Measurements from ENCODE around the gene CLASP1.

Gene CLASP1

GRCh38 chr2:121529439-121530211, 119.6 kb downstream of the CLASP1 start:
- Mint-ChIP-seq H3K36me3 (ENCODE audit: low read depth) (peaks cover 22% of the 10 kb centered on the region), H3K9me3 (no peaks in the 10 kb centered on the region), H3K27ac (peak overlapping the region; percentile 96 to 98 (median 96)), H3K4me3 (peak overlapping the region; percentile 85 to 92 (median 90)), H3K27me3 (ENCODE audit: low read depth) (no peaks in the 10 kb centered on the region), H3K4me1 (peaks cover 60% of the 10 kb centered on the region)
- TF ChIP-seq CTCF (IDR thresholded peaks at IDR 0.05; ENCODE audit: unreplicated experiment in 3 of 3) = no peak

- Mint-ChIP-seq H3K9me3 (no peaks in the 10 kb centered on the region), H3K27ac (peak overlapping the region in 2 of 3 experiments; percentile 63 to 98), H3K27me3 (ENCODE audit: low read depth) (no peaks in the 10 kb centered on the region), H3K4me1 (peaks cover 39% of the 10 kb centered on the region), H3K4me3 (peak overlapping the region in 2 of 3 experiments; percentile 40 to 57), H3K36me3 (ENCODE audit: low read depth) (peaks cover 32% of the 10 kb centered on the region)
- no peak for TF ChIP-seq CTCF (IDR thresholded peaks at IDR 0.05; ENCODE audit: unreplicated experiment in 3 of 3)
These were observed 122.1 kb downstream of the CLASP1 start for GRCh38 chr2:121527009-121527682.

GRCh38 chr2:121524685-121525425, 124.4 kb downstream of the CLASP1 start:
- peaks cover 46% of the 10 kb centered on the region for H3K36me3 Mint-ChIP-seq (ENCODE audit: low read depth)
- H3K9me3 Mint-ChIP-seq = no peaks in the 10 kb centered on the region
- no peaks in the 10 kb centered on the region for H3K27me3 Mint-ChIP-seq (ENCODE audit: low read depth)
- no peak for TF ChIP-seq CTCF (IDR thresholded peaks at IDR 0.05; ENCODE audit: unreplicated experiment in 3 of 3)
- peak overlapping the region in 2 of 3 experiments; percentile 31 to 44 for H3K27ac Mint-ChIP-seq
- H3K4me1 Mint-ChIP-seq = peaks cover 28% of the 10 kb centered on the region
- H3K4me3 Mint-ChIP-seq = no peak overlapping the region

GRCh38 chr2:121521359-121521758, 127.9 kb downstream of the CLASP1 start:
- no peaks in the 10 kb centered on the region for H3K9me3 Mint-ChIP-seq
- no peak for TF ChIP-seq CTCF (IDR thresholded peaks at IDR 0.05; ENCODE audit: unreplicated experiment in 3 of 3)
- H3K27ac Mint-ChIP-seq = no peak overlapping the region
- no peak overlapping the region for H3K4me3 Mint-ChIP-seq
- no peaks in the 10 kb centered on the region for H3K4me1 Mint-ChIP-seq
- peaks cover 60% of the 10 kb centered on the region for H3K36me3 Mint-ChIP-seq (ENCODE audit: low read depth)
- peaks cover 3% of the 10 kb centered on the region for H3K27me3 Mint-ChIP-seq (ENCODE audit: low read depth)

- H3K4me1 Mint-ChIP-seq = no peaks in the 10 kb centered on the region
- peaks cover 60% of the 10 kb centered on the region for H3K36me3 Mint-ChIP-seq (ENCODE audit: low read depth)
- H3K9me3 Mint-ChIP-seq = no peaks in the 10 kb centered on the region
- H3K4me3 Mint-ChIP-seq = no peak overlapping the region
- H3K27ac Mint-ChIP-seq = no peak overlapping the region
- TF ChIP-seq CTCF (IDR thresholded peaks at IDR 0.05; ENCODE audit: unreplicated experiment in 3 of 3) = no peak
- peaks cover 3% of the 10 kb centered on the region for H3K27me3 Mint-ChIP-seq (ENCODE audit: low read depth)
These were observed 128.6 kb downstream of the CLASP1 start for GRCh38 chr2:121520641-121520994.
